MCF 10A (cell line): Measurements from ENCODE around the gene IGFALS. TPM values are rescaled to one million over a fixed set of nuclear protein-coding genes. Genes with fewer than 3 reads are reported as not detected.

Source experiments
- BruUV-seq: library from RNA; stranded (reverse); fragments of 400-500 nt; replicated peaks from 2 replicates; lab custom pipeline; 2021; lab: Mats Ljungman, UMichigan
- CTCF ChIA-PET: fragments of 300-600 bp; sonication (Branson Sonifier 250); formaldehyde crosslinking; extraction: SDS; loops from one replicate; lab custom pipeline; 2021; ENCODE audit warnings: antibody characterized with exemption, inconsistent platforms; lab: Yijun Ruan, JAX
- POLR2A ChIA-PET: fragments of 300-600, 350-650 bp; sonication (Branson Sonifier 250); formaldehyde crosslinking; extraction: SDS; loops from one replicate; lab custom pipeline; 2020; ENCODE audit warnings: antibody characterized with exemption, inconsistent platforms; lab: Yijun Ruan, JAX
- DNase-seq: peaks from one replicate; pipeline ENCODE4 v3.0.0-alpha.2; 2018; ENCODE audit not compliant: unreplicated experiment
- H3K27ac Mint-ChIP-seq: one replicate; pipeline ENCODE4 v1.8.0; 2022; ENCODE audit warnings: mild to moderate bottlenecking, low read depth, mixed read lengths; ENCODE audit not compliant: unreplicated experiment
- H3K27me3 Mint-ChIP-seq: one replicate; pipeline ENCODE4 v1.8.0; 2022; ENCODE audit warnings: mixed read lengths; ENCODE audit not compliant: insufficient read depth, unreplicated experiment
- H3K36me3 Mint-ChIP-seq: one replicate; pipeline ENCODE4 v1.8.0; 2022; ENCODE audit warnings: mild to moderate bottlenecking, moderate library complexity, mixed read lengths; ENCODE audit not compliant: insufficient read depth, unreplicated experiment
- H3K4me1 Mint-ChIP-seq: one replicate; pipeline ENCODE4 v1.8.0; 2022; ENCODE audit warnings: mixed read lengths; ENCODE audit not compliant: insufficient read depth, unreplicated experiment
- H3K4me3 Mint-ChIP-seq: one replicate; pipeline ENCODE4 v1.8.0; 2022; ENCODE audit warnings: mild to moderate bottlenecking, moderate library complexity, mixed read lengths; ENCODE audit not compliant: unreplicated experiment
- H3K9me3 Mint-ChIP-seq: one replicate; pipeline ENCODE4 v1.8.0; 2022; ENCODE audit warnings: mixed read lengths; ENCODE audit not compliant: unreplicated experiment
- CTCF ChIP-seq: fragments of 200-600 bp; IDR thresholded peaks from one replicate; pipeline ENCODE4 v1.8.0; 2022; ENCODE audit warnings: antibody characterized with exemption, mild to moderate bottlenecking; ENCODE audit not compliant: unreplicated experiment
- intact Hi-C: fragments of 100-400 bp; cut with micrococcal nuclease; formaldehyde crosslinking; loops from 2 replicates; pipeline ENCODE4 v1.14.1; 2022
- total RNA-seq: library from RNA; stranded (reverse); gene quantifications from 2 replicates; pipeline ENCODE4 v1.2.3, GENCODE V29; 2022

The IGFALS gene
- total RNA-seq, 1 experiment from 2014 or later: not detected

GRCh38 chr16:1832838-1833454 lies 39.4 kb upstream of the IGFALS start:
- ChIA-PET POLR2A (interaction anchor here (1.4 to 1.6 kb wide), 3 partner anchors 29 to 322 kb away, joined by 5 to 8 read pairs (median 7); partner anchors contain the start of genes NUBP2, SPSB3 and TRAF7), CTCF (interaction anchor here (0.6 kb wide), 1 partner anchor 109 kb away, joined by 3 read pairs; no protein-coding TSS in a partner anchor)
- H3K27ac Mint-ChIP-seq: peak overlapping the region; percentile 44
- intact Hi-C loops: no loop called here
- H3K27me3 Mint-ChIP-seq: no peaks in the 10 kb centered on the region
- H3K36me3 Mint-ChIP-seq: peaks cover 12% of the 10 kb centered on the region
- no peak for DNase-seq
- H3K9me3 Mint-ChIP-seq: no peaks in the 10 kb centered on the region
- H3K4me3 Mint-ChIP-seq: no peak overlapping the region
- no peak for TF ChIP-seq CTCF
- peaks cover 17% of the 10 kb centered on the region for H3K4me1 Mint-ChIP-seq
- BruUV-seq: no TSS peak

- no peak overlapping the region for H3K4me3 Mint-ChIP-seq
- intact Hi-C loops: no loop called here
- POLR2A ChIA-PET: interaction anchor here (0.7 kb wide), 1 partner anchor 1174 kb away, joined by 4 read pairs; no protein-coding TSS in a partner anchor
- peaks cover 17% of the 10 kb centered on the region for H3K4me1 Mint-ChIP-seq
- BruUV-seq: no TSS peak
- CTCF ChIA-PET: interaction anchor here (0.8 kb wide), 1 partner anchor 98 kb away, joined by 3 read pairs; no protein-coding TSS in a partner anchor
- H3K36me3 Mint-ChIP-seq: peaks cover 18% of the 10 kb centered on the region
- no peak for DNase-seq
- no peaks in the 10 kb centered on the region for H3K9me3 Mint-ChIP-seq
- no peak overlapping the region for H3K27ac Mint-ChIP-seq
- TF ChIP-seq CTCF: no peak
- H3K27me3 Mint-ChIP-seq: no peaks in the 10 kb centered on the region
Measured at GRCh38 chr16:1831186-1832075, 37.9 kb upstream of the IGFALS start.

GRCh38 chr16:1830213-1830612 lies 36.7 kb upstream of the IGFALS start:
- no TSS peak for BruUV-seq
- CTCF ChIA-PET: interaction anchor here (0.6 to 0.7 kb wide), 2 partner anchors 33 to 178 kb away, joined by 3 read pairs; no protein-coding TSS in a partner anchor
- intact Hi-C loops: no loop called here
- H3K9me3 Mint-ChIP-seq: no peaks in the 10 kb centered on the region
- TF ChIP-seq CTCF: no peak
- no peak overlapping the region for H3K4me3 Mint-ChIP-seq
- no peaks in the 10 kb centered on the region for H3K27me3 Mint-ChIP-seq
- H3K36me3 Mint-ChIP-seq: peaks cover 18% of the 10 kb centered on the region
- DNase-seq: no peak
- no peak overlapping the region for H3K27ac Mint-ChIP-seq
- POLR2A ChIA-PET: interaction anchor here (1.6 to 4.2 kb wide), 2 partner anchors 48 to 135 kb away, joined by 9 to 30 read pairs; partner anchors contain the start of genes NUBP2, RPS2 and SPSB3
- H3K4me1 Mint-ChIP-seq: peaks cover 17% of the 10 kb centered on the region
